Measurements from ENCODE around the gene TCF4.

Gene TCF4

DNA sequence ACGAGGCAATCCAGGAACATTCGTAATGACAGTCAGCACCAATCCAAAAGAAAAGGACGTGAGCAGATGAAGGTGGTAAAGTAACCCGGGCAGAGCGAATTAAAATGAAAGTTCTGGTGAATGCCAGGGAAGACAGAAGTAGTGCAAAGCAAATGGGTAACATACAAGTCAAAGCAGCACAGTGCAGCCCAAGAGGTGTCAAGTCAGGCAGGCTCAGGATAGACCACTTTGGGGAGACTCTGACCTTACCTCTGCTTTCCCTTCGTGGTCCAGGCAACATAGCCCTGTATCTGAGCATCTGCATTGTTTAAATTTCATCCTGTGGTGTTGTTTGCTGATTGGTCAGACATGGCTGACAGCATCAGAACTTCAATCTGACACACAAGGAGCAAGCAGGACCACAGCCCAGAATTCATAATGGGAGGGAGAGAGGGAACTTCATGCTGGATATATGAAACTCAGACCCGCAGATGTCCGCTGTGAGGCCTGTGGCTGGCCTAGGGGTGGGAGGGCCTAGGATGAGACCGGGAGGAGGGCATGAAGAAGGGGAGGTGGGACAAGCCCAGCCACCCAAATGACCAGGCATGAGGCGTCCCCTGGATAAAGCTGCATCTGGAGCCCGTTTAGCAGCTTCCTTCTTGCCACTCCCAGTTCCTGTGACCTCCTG is 285.7 kb downstream of the TCF4 start:
- TF ChIP-seq CTCF (conservative IDR thresholded peaks at IDR 0.05), result no peak
- no peak overlapping the region for H3K27ac ChIP-seq

- H3K27ac ChIP-seq, result no peak overlapping the region
Observed at GRCh38 chr18:55301824-55302166, 286.2 kb downstream of the TCF4 start.

GRCh38 chr18:55300936-55301531 is 287.0 kb downstream of the TCF4 start:
- TF ChIP-seq CTCF (conservative IDR thresholded peaks at IDR 0.05), result no peak
- H3K27ac ChIP-seq, result no peak overlapping the region

More at GRCh38 chr18:55301824-55302166, 286.2 kb downstream of the TCF4 start:
- no peak for TF ChIP-seq CTCF (conservative IDR thresholded peaks at IDR 0.05)

DNA sequence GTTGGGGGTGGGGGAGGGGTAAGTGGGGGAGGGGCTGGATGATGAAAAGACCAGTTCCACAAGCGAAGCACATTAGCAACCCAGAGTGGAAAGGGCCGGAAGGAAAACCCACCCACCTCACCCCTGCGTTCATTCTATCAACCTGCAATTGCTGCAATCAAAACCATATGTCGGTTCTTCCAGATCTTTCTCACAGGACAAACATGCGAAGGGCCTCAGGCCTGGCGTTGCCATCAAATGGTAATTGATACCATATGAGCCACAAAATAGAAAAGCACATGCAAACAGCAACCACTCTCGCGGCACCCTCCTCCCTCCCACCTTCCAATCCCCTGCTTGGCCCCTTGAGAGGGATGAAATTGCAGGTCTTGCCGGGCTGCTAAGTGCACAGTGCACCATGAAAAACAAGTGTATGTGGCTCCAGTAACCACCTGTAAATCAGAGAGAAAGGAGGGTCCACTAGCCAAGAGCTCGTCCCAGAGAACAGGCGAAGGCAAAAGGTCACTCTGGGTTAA is 287.5 kb downstream of the TCF4 start:
- H3K27ac ChIP-seq, result no peak overlapping the region

GRCh38 chr18:55296778-55297177 is 291.2 kb downstream of the TCF4 start:
- no peak overlapping the region for H3K27ac ChIP-seq
- no peak for TF ChIP-seq CTCF (conservative IDR thresholded peaks at IDR 0.05)

More for the DNA sequence above, 287.5 kb downstream of the TCF4 start:
- TF ChIP-seq CTCF (conservative IDR thresholded peaks at IDR 0.05), result no peak

GRCh38 chr18:55296115-55296514 is 291.9 kb downstream of the TCF4 start:
- H3K27ac ChIP-seq, result no peak overlapping the region
- no peak for TF ChIP-seq CTCF (conservative IDR thresholded peaks at IDR 0.05)

- TF ChIP-seq CTCF (conservative IDR thresholded peaks at IDR 0.05), result no peak
- no peak overlapping the region for H3K27ac ChIP-seq
Observed at GRCh38 chr18:55290898-55291297, 297.1 kb downstream of the TCF4 start.
